Left renal pelvis (tissue), 4 donors: ENCODE results near the gene LGR5. TPM values are rescaled to one million over a fixed set of nuclear protein-coding genes. Genes with fewer than 3 reads are reported as not detected.

Experiments
- polyA plus RNA-seq, 4 donors: library from polyadenylated mRNA; unstranded; fragments of 120-200 nt; gene quantifications; one replicate each; pipeline ENCODE4 v1.2.1, GENCODE V29; 2013; ENCODE audit not compliant: insufficient read length in 4 of 4

Gene LGR5
- polyA plus RNA-seq, 4 donors = 5.1 to 21.9 (median 18.3) TPM

Other genes with a start within 250 kb of the LGR5 start
- 10 to 100 TPM; 42.3 to 84.5 (median 71.0) TPM for gene ZFC3H1, start 224.1 kb downstream of the LGR5 start, polyA plus RNA-seq
- 10 to 100 TPM; 10.5 to 19.0 (median 16.7) TPM for gene THAP2, start 224.5 kb downstream of the LGR5 start, polyA plus RNA-seq
- gene TMEM19, start 246.3 kb downstream of the LGR5 start, polyA plus RNA-seq = 10 to 100 TPM; 25.0 to 40.5 (median 36.0) TPM